H9 (cell line): ENCODE results near the gene BAIAP2. TPM values are rescaled to one million over a fixed set of nuclear protein-coding genes. Genes with fewer than 3 reads are reported as not detected.
A peak's percentile ranks its signal among the peaks of the same experiment; 100 is the strongest.

Experiments used
- DNase-seq: peaks from one replicate; pipeline ENCODE4 v3.0.0-alpha.2; 2017
- H2AFZ ChIP-seq: one replicate; pipeline ENCODE4 v1.6.1; 2013; ENCODE audit warnings: mild to moderate bottlenecking, low read length, control low read depth, moderate library complexity
- H2AK5ac ChIP-seq: 2 replicates; pipeline ENCODE4 v1.6.1; 2013; ENCODE audit warnings: low read length, control low read depth, mixed read lengths; ENCODE audit not compliant: insufficient read length
- H2BK120ac ChIP-seq: one replicate; pipeline ENCODE4 v1.6.1; 2013; ENCODE audit warnings: low read depth, mild to moderate bottlenecking, low read length, control low read depth, inconsistent platforms; ENCODE audit not compliant: poor library complexity, severe bottlenecking
- H2BK12ac ChIP-seq: 2 replicates; pipeline ENCODE4 v1.6.1; 2013; ENCODE audit warnings: low read length, control low read depth, mixed read lengths, low read depth; ENCODE audit not compliant: insufficient read length
- H2BK15ac ChIP-seq: 2 replicates; pipeline ENCODE4 v1.6.1; 2013; ENCODE audit warnings: low read depth, low read length, control low read depth
- H2BK20ac ChIP-seq: one replicate; pipeline ENCODE4 v1.6.1; 2013; ENCODE audit warnings: low read depth, mild to moderate bottlenecking, low read length, control low read depth, inconsistent platforms; ENCODE audit not compliant: poor library complexity, severe bottlenecking
- H2BK5ac ChIP-seq: 2 replicates; pipeline ENCODE4 v1.6.1; 2013; ENCODE audit warnings: low read length, control low read depth, mixed read lengths; ENCODE audit not compliant: insufficient read length
- H3K14ac ChIP-seq: 2 replicates; pipeline ENCODE4 v1.6.1; 2013; ENCODE audit warnings: low read length, control low read depth; ENCODE audit not compliant: insufficient read depth
- H3K18ac ChIP-seq: 2 replicates; pipeline ENCODE4 v1.6.1; 2013; ENCODE audit warnings: low read depth, mild to moderate bottlenecking, mixed read lengths, low read length, control low read depth; ENCODE audit not compliant: insufficient read length
- H3K23ac ChIP-seq: 2 replicates; pipeline ENCODE4 v1.6.1; 2013; ENCODE audit warnings: low read length, control low read depth, mixed read lengths, low read depth; ENCODE audit not compliant: insufficient read length
- H3K23me2 ChIP-seq: 2 replicates; pipeline ENCODE4 v1.6.1; 2013; ENCODE audit warnings: low read depth, mild to moderate bottlenecking, mixed read lengths, low read length, control low read depth; ENCODE audit not compliant: insufficient read length, poor library complexity, severe bottlenecking
- H3K27ac ChIP-seq: 2 replicates; pipeline ENCODE4 v1.5.1; 2013; ENCODE audit warnings: low read length, control low read depth, mixed read lengths, low read depth; ENCODE audit not compliant: insufficient read length
- H3K27me3 ChIP-seq: 2 replicates; pipeline ENCODE4 v1.6.1; 2013; ENCODE audit warnings: low read length, control low read depth, inconsistent platforms; ENCODE audit not compliant: insufficient read depth
- H3K4ac ChIP-seq: 2 replicates; pipeline ENCODE4 v1.6.1; 2013; ENCODE audit warnings: low read depth, mild to moderate bottlenecking, control low read depth, inconsistent platforms, low read length, moderate library complexity
- H3K4me1 ChIP-seq: 2 replicates; pipeline ENCODE4 v1.6.1; 2013; ENCODE audit warnings: low read length, control low read depth, inconsistent platforms; ENCODE audit not compliant: insufficient read depth
- H3K4me2 ChIP-seq: 2 replicates; pipeline ENCODE4 v1.6.1; 2013; ENCODE audit warnings: low read length, control low read depth, mixed read lengths; ENCODE audit not compliant: insufficient read length, insufficient read depth
- H3K56ac ChIP-seq: 2 replicates; pipeline ENCODE4 v1.6.1; 2013; ENCODE audit warnings: low read depth, mild to moderate bottlenecking, mixed read lengths, low read length, control low read depth; ENCODE audit not compliant: insufficient read length
- H3K79me1 ChIP-seq: 2 replicates; pipeline ENCODE4 v1.6.1; 2013; ENCODE audit warnings: low read depth, mild to moderate bottlenecking, moderate library complexity, low read length, control low read depth, inconsistent platforms; ENCODE audit not compliant: insufficient read depth, poor library complexity, severe bottlenecking
- H3K79me2 ChIP-seq: 2 replicates; pipeline ENCODE4 v1.6.1; 2013; ENCODE audit warnings: low read length, control low read depth, inconsistent platforms; ENCODE audit not compliant: insufficient read depth
- H3K9ac ChIP-seq: 2 replicates; pipeline ENCODE4 v1.6.1; 2013; ENCODE audit warnings: low read length, control low read depth, mixed read lengths; ENCODE audit not compliant: insufficient read length; ENCODE audit errors: extremely low read depth
- H3K9me3 ChIP-seq: one replicate; pipeline ENCODE4 v1.6.1; 2013; ENCODE audit warnings: low read depth, low read length, inconsistent platforms; ENCODE audit not compliant: control insufficient read depth
- H3T11ph ChIP-seq: one replicate; pipeline ENCODE4 v1.6.1; 2013; ENCODE audit warnings: mild to moderate bottlenecking, low read length, control low read depth, inconsistent platforms
- H4K20me1 ChIP-seq: one replicate; pipeline ENCODE4 v1.6.1; 2013; ENCODE audit not compliant: control insufficient read depth, insufficient read length, insufficient read depth
- H4K5ac ChIP-seq: 2 replicates; pipeline ENCODE4 v1.6.1; 2013; ENCODE audit warnings: low read depth, mild to moderate bottlenecking, mixed read lengths, low read length, control low read depth; ENCODE audit not compliant: insufficient read length
- H4K8ac ChIP-seq: replicated peaks from 2 replicates; pipeline ENCODE4 v1.6.1; 2013; ENCODE audit warnings: low read length, control low read depth, mixed read lengths, low read depth; ENCODE audit not compliant: insufficient read length
- H4K91ac ChIP-seq: 2 replicates; pipeline ENCODE4 v1.6.1; 2013; ENCODE audit warnings: low read depth, mild to moderate bottlenecking, moderate library complexity, mixed read lengths, low read length, control low read depth; ENCODE audit not compliant: insufficient read length
- H3K27ac Mint-ChIP-seq, 3 experiments: 2 replicates in 2 of 3; 3 replicates in 1 of 3; pipeline ENCODE4 v1.8.0; 2020 to 2021; ENCODE audit warnings: mixed read lengths in 3 of 3, mild to moderate bottlenecking in 1 of 3, moderate library complexity in 1 of 3
- H3K27me3 Mint-ChIP-seq: 2 replicates; pipeline ENCODE4 v1.8.0; 2021; ENCODE audit warnings: low read depth, mild to moderate bottlenecking, moderate library complexity, mixed read lengths
- H3K36me3 Mint-ChIP-seq, 3 experiments: 2 replicates in 2 of 3; 3 replicates in 1 of 3; pipeline ENCODE4 v1.8.0; 2020 to 2021; ENCODE audit warnings: low read depth in 3 of 3, mixed read lengths in 3 of 3; ENCODE audit not compliant: insufficient read depth in 1 of 3
- H3K4me1 Mint-ChIP-seq, 2 experiments: 2 replicates each; pipeline ENCODE4 v1.8.0; 2020; ENCODE audit warnings: mixed read lengths in 2 of 2
- H3K4me3 Mint-ChIP-seq, 2 experiments: 2 replicates in 1 of 2; 3 replicates in 1 of 2; pipeline ENCODE4 v1.8.0; 2020 to 2021; ENCODE audit warnings: mild to moderate bottlenecking in 2 of 2, mixed read lengths in 2 of 2, moderate library complexity in 1 of 2
- H3K9me3 Mint-ChIP-seq, 2 experiments: 2 replicates in 1 of 2; 3 replicates in 1 of 2; pipeline ENCODE4 v1.8.0; 2020; ENCODE audit warnings: mild to moderate bottlenecking in 2 of 2, mixed read lengths in 2 of 2, moderate library complexity in 1 of 2
- WGBS: extraction: QIAGEN DNeasy Blood & Tissue Kit; methylation state at CpG from one replicate; pipeline ENCODE4 v1.1.7; 2013; ENCODE audit warnings: missing lambda C conversion rate, low lambda C conversion rate, mixed read lengths; ENCODE audit not compliant: insufficient read length; ENCODE audit errors: extremely low coverage; 5-methylcytosine and 5-hydroxymethylcytosine counted together
- total RNA-seq: library from RNA; stranded (reverse); gene quantifications from 2 replicates; pipeline ENCODE4 v1.2.1, GENCODE V29; 2021
- TF ChIP-seq, protein P1 (sequence below): fragments of 200-600 bp; sonication (generic); conservative IDR thresholded peaks from 3 replicates; pipeline ENCODE4 v1.8.0; 2021; ENCODE audit warnings: antibody characterized with exemption, mild to moderate bottlenecking

The BAIAP2 gene
- total RNA-seq, 1 experiment from 2014 or later: 27.8 TPM

DNA sequence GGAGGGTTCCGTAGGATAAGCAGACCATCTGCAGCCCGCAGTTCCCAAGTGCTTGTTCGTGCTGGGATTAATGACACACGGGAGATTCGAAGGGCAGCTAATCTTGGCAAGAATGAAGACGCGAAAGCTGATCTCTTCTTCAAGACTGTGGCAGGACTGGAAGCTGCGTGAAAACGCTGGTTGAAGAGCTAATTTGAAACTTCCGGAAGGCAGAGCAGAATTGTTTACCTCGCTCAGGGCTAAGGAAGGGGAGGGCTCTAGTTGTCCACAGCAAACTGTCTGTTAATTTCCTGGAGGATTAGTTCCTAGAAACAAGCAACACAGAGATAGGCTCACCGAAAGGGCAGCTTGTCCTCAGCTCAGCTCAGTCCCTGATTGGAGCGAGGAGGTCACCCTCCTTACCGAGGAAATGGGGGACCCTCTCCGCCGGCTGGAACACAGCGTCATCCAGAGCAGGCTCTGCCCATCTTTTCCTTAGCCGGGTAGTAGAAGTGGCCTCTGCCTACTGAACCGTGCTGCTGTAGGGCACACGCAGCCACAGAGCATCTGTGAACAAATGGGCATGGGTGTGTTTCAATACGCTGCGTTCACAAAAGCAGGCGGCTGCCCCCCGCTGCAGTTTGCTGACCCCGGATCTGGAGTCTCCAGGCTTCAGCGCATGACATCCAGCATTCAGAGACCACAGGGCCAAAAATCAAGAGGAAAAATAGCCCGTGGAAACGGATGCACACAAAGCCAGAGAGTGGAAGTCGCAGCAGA, 16.7 kb upstream of the BAIAP2 start:
- Histone ChIP-seq H3K4ac (no peak overlapping the region), H3K9me3 (no peaks in the 10 kb centered on the region), H4K8ac (no peak overlapping the region), H3K14ac (peak overlapping the region; percentile 27; the same call in 1 of the 2 replicates), H2AK5ac (no peak overlapping the region), H3K4me2 (no peak overlapping the region), H3K79me2 (no peaks in the 10 kb centered on the region), H3K18ac (no peak overlapping the region), H2BK5ac (no peak overlapping the region), H2AFZ (no peak overlapping the region), H3K27ac (no peak overlapping the region), H3K4me1 (no peaks in the 10 kb centered on the region), H4K5ac (no peak overlapping the region), H3K56ac (no peak overlapping the region), H2BK12ac (no peak overlapping the region), H3K23me2 (no peaks in the 10 kb centered on the region), H3T11ph (no peak overlapping the region), H3K9ac (no peak overlapping the region), H2BK120ac (no peak overlapping the region), H4K91ac (no peak overlapping the region), H3K79me1 (no peaks in the 10 kb centered on the region), H4K20me1 (no peaks in the 10 kb centered on the region), H2BK15ac (no peak overlapping the region), H3K27me3 (no peaks in the 10 kb centered on the region), H2BK20ac (no peak overlapping the region), H3K23ac (no peak overlapping the region)
- H3K27me3 Mint-ChIP-seq: peaks cover 22% of the 10 kb centered on the region
- TF ChIP-seq, protein P1, sequence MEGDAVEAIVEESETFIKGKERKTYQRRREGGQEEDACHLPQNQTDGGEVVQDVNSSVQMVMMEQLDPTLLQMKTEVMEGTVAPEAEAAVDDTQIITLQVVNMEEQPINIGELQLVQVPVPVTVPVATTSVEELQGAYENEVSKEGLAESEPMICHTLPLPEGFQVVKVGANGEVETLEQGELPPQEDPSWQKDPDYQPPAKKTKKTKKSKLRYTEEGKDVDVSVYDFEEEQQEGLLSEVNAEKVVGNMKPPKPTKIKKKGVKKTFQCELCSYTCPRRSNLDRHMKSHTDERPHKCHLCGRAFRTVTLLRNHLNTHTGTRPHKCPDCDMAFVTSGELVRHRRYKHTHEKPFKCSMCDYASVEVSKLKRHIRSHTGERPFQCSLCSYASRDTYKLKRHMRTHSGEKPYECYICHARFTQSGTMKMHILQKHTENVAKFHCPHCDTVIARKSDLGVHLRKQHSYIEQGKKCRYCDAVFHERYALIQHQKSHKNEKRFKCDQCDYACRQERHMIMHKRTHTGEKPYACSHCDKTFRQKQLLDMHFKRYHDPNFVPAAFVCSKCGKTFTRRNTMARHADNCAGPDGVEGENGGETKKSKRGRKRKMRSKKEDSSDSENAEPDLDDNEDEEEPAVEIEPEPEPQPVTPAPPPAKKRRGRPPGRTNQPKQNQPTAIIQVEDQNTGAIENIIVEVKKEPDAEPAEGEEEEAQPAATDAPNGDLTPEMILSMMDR: no peak
- no peaks in the 10 kb centered on the region for H3K36me3 Mint-ChIP-seq
- peaks cover 15 to 29% of the 10 kb centered on the region in 2 experiments for H3K4me1 Mint-ChIP-seq
- peaks cover 4 to 6% of the 10 kb centered on the region in 2 experiments; a peak in 2 of 5 replicates for H3K9me3 Mint-ChIP-seq
- no peak for DNase-seq
- peak overlapping the region in 2 of 3 experiments; percentile 11 to 63; a peak in 2 of 7 replicates for H3K27ac Mint-ChIP-seq
- no peak overlapping the region for H3K4me3 Mint-ChIP-seq
- WGBS: no CpG with 5 or more reads among the region's 29 CpGs
